GM18517 (cell line): ENCODE data around the gene CRYZL1.
A peak's percentile ranks its signal among the peaks of the same experiment; 100 is the strongest.
"Not testable (repeated sequence)": the region's sequence is repeated elsewhere in the genome, so short reads cannot be mapped to it uniquely, and the experiment has no call there.

Source experiments
- ATAC-seq: cut with Tn5 transposase; IDR thresholded peaks from one replicate; pipeline ENCODE4 v1.9.1; 2021; ENCODE audit warnings: mild to moderate bottlenecking, moderate library complexity; ENCODE audit not compliant: unreplicated experiment

CRYZL1 gene

GRCh38 chr21:33641352-33642026 lies at the start of gene CRYZL1:
CRYZL1 (minus strand) TSS chr21:33641741; CDS start chr21:33631551, 10,190 bp downstream.
- peak; percentile 82 for ATAC-seq

- no peak for ATAC-seq
Observed at GRCh38 chr21:33690874-33691273, 49.3 kb upstream of the CRYZL1 start.

- ATAC-seq, result no peak
Observed at GRCh38 chr21:33688353-33688752, 46.8 kb upstream of the CRYZL1 start.

DNA sequence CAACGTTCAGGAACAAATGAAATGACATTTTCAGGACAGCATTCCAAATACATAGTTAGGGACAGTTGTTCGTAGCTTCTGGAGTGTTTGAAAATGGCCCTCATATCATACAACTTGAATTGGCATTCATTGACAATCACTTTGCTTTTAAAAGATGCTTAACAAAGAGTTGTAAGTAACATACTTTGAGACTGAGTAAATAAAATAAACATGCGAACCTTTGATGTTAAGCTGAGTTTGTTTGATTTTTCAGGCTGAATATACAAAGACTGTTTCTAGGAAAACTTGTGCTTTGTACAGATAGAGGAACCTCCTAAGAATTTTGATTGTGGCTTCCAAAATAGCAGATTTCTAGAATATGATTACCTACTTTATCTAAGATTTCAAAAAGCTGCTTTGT lies 46.1 kb upstream of the CRYZL1 start:
- no peak for ATAC-seq

- no peak for ATAC-seq
Observed at GRCh38 chr21:33686386-33686785, 44.8 kb upstream of the CRYZL1 start.

- ATAC-seq, result no peak
Observed at GRCh38 chr21:33685613-33686197, 44.2 kb upstream of the CRYZL1 start.

GRCh38 chr21:33684923-33685560 lies 43.5 kb upstream of the CRYZL1 start:
- no peak for ATAC-seq

DNA sequence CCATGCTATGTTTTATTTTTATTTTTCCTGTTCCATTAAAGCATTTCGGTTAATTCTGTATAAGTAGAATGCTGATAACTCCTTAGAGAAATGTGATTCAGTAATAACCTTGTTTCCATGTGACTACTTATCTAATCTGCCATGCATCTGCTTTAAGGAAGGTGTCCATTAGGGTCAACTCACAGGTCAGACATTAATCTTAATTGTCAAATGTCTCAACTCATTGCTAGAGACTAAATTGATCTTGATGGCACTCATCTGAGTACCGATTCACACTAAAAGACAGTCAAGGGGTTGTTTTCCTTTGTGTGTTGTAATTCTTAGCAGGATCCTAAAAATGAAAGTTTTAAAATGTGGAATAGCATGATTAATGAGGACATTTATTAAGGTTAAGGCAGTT lies 42.5 kb upstream of the CRYZL1 start:
- ATAC-seq, result no peak

- ATAC-seq, result no peak
Observed at GRCh38 chr21:33682992-33683627, 41.6 kb upstream of the CRYZL1 start.

- ATAC-seq, result no peak
Observed at GRCh38 chr21:33680870-33681269, 39.3 kb upstream of the CRYZL1 start.

- no peak for ATAC-seq
Observed at GRCh38 chr21:33677450-33677849, 35.9 kb upstream of the CRYZL1 start.

DNA sequence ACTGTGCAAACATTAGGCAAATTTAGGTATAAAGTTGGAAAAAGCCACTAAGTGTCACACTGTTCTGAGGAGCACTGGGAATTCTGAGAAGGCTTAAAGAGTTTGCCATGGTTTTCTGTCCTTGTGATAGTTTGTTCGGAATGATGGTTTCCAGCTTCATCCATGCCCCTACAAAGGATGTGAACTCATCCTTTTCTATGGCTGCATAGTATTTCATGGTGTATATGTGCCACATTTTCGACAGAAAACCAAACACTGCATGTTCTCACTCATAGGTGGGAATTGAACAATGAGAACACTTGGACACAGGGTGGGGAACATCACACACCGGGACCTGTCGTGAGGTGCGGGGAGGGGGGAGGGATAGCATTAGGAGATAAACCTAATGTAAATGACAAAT lies 35.1 kb upstream of the CRYZL1 start:
- ATAC-seq, result not testable (repeated sequence)

DNA sequence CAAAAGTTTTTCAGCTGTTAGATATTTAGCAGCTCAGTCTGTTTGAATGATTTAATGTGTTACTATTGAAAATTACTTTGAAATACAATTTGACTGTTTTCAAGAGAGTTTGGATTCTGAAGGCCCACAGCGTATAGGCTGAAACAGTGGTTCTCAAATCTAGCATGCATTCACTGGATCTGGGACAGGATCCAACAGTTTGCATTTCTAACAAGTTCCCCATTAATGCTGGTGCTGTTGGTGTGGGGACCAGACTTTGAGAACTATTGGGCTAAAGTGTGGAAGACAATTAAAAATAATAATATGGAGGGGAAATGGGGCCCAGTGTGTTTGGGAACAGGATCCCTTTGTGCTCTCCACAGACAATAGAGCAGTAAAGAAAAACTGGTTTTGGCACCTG lies 32.7 kb upstream of the CRYZL1 start:
- ATAC-seq, result no peak

- no peak for ATAC-seq
Observed at GRCh38 chr21:33673473-33673872, 31.9 kb upstream of the CRYZL1 start.

GRCh38 chr21:33670076-33670978 lies 28.8 kb upstream of the CRYZL1 start:
- no peak for ATAC-seq

DNA sequence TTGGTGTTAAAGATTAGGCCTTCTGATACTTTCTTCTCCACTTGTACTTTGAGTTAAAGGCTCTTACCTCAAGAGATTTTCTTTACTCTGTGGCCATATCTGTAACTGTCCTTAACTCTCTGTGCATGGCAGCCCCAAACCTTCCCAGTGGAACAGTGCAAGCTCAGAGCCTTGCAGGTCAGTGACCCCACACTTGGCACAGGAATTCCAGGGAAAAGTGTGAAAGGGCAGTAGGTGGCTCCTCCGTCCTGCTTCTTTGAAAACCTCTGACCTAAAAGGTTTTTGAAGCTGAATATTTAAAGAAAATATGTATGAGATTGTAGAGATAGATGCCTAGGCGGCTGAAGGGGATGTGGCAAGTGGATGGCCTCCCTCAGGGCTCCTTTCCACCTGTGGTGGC lies 27.1 kb upstream of the CRYZL1 start:
- no peak for ATAC-seq

DNA sequence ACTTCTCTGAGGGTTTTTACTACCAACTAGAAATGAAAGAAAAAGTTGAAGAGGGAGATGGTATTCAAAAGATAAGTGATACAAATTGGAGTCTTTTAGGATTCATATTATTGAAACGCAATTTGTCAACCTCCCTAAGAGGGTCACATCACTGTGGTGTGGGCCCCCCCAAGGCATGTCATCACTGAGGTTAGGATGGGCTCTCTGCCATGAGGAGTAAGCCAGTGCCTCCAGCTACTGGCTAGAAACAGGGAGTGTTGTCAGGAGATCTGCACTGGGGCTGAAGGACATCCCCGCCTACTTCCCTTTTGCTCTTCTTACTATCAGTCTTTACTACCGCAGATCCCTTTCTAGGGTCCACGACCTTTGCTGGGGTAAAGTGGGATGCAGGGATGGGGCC lies 26.6 kb upstream of the CRYZL1 start:
- no peak for ATAC-seq

- ATAC-seq, result no peak
Observed at GRCh38 chr21:33667636-33668035, 26.1 kb upstream of the CRYZL1 start.

- no peak for ATAC-seq
Observed at GRCh38 chr21:33666153-33666552, 24.6 kb upstream of the CRYZL1 start.

GRCh38 chr21:33664135-33664534 lies 22.6 kb upstream of the CRYZL1 start:
- ATAC-seq, result no peak

DNA sequence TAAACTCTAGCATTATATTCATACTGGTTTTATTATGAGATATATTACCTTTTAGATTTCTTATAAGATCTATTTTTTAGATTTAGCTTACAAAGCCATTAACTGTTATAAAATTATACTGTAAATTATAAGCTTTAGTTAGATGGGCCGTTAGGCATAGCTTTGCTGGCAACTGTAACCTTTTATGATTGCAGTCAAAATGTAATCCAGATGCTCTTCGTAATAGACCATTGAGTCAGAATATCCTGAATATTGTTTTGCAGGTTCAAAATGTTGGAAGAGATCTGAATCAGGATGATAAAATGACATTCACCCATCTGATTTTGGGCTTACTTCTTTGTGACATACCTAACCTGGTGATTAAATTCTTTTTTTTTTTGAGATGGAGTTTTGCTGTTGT lies 21.7 kb upstream of the CRYZL1 start:
- ATAC-seq, result no peak
